IPS DF 4.7 (cell line): ENCODE data around the gene ARMC3.
"Not testable (repeated sequence)": the region's sequence is repeated elsewhere in the genome, so short reads cannot be mapped to it uniquely, and the experiment has no call there.

Experiments
- DNase-seq: peaks from one replicate; pipeline ENCODE4 v3.0.0-alpha.2; 2013; ENCODE audit warnings: low spot score; ENCODE audit errors: extremely low read depth

The ARMC3 gene

GRCh38 chr10:23072593-23072992 is 144.7 kb downstream of the ARMC3 start:
- DNase-seq, result not testable (repeated sequence)

- DNase-seq, result no peak
These were observed 145.7 kb downstream of the ARMC3 start for GRCh38 chr10:23073527-23073926.

GRCh38 chr10:23075672-23076071 is 147.8 kb downstream of the ARMC3 start:
- no peak for DNase-seq

GRCh38 chr10:23078114-23078513 is 150.3 kb downstream of the ARMC3 start:
- DNase-seq, result no peak

- DNase-seq, result no peak
These were observed 151.8 kb downstream of the ARMC3 start for GRCh38 chr10:23079700-23080099.

GRCh38 chr10:23080262-23080661 is 152.4 kb downstream of the ARMC3 start:
- no peak for DNase-seq

GRCh38 chr10:23081221-23081750 is 153.4 kb downstream of the ARMC3 start:
- DNase-seq, result no peak

GRCh38 chr10:23081891-23082290 is 154.0 kb downstream of the ARMC3 start:
- DNase-seq, result no peak
